T-cell (primary cell): Measurements from ENCODE around the gene PSAP. TPM values are rescaled to one million over a fixed set of nuclear protein-coding genes. Genes with fewer than 3 reads are reported as not detected.
A peak's percentile ranks its signal among the peaks of the same experiment; 100 is the strongest.

Source experiments
- ATAC-seq, 4 experiments: fragments of 200-7000 bp in 3 of 4; fragments of 150-1000 bp in 1 of 4; cut with Tn5 transposase; replicated peaks in 1 of 4; 1 replicate in 3 of 4; 2 replicates in 1 of 4; pipeline ENCODE4 v1.10.0; 2021; ENCODE audit warnings: moderate library complexity in 3 of 4, mild to moderate bottlenecking in 2 of 4, moderate number of reproducible peaks in 1 of 4
- CTCF ChIA-PET, 2 donors: fragments of 300-600 bp; sonication (Branson Sonifier 250); formaldehyde crosslinking; loops; one replicate each; lab custom pipeline; 2022; ENCODE audit warnings: antibody characterized with exemption in 2 of 2; lab: Charles Lee
- POLR2A ChIA-PET, 2 donors: fragments of 300-600 bp; sonication (Branson Sonifier 250); formaldehyde crosslinking; loops; one replicate each; lab custom pipeline; 2022; ENCODE audit warnings: antibody characterized with exemption in 2 of 2; lab: Charles Lee
- DNase-seq, 35 experiments: peaks; one replicate each; pipeline versions ENCODE4 v3.0.0 to v3.0.0-alpha.2; 2013 to 2023
- H3K27ac ChIP-seq: one replicate; pipeline ENCODE4 v1.5.1; 2013; ENCODE audit warnings: low read length
- H3K27me3 ChIP-seq, 2 experiments: replicated peaks in 1 of 2; 1 replicate in 1 of 2; 2 replicates in 1 of 2; pipeline versions ENCODE4 v1.6.1 to v1.7.0; 2013; ENCODE audit warnings: low read length in 1 of 2, mixed read lengths in 1 of 2; ENCODE audit not compliant: control insufficient read depth in 2 of 2, insufficient read depth in 2 of 2; ENCODE audit errors: extremely low read depth in 1 of 2
- H3K36me3 ChIP-seq, 2 donors: 1 replicate in 1 of 2; 2 replicates in 1 of 2; pipeline versions ENCODE4 v1.6.1 to v1.7.0; 2013; ENCODE audit warnings: low read length in 1 of 2; ENCODE audit not compliant: control insufficient read depth in 2 of 2, insufficient read depth in 1 of 2; ENCODE audit errors: extremely low read depth in 1 of 2
- H3K4me1 ChIP-seq, 2 experiments: 1 replicate in 1 of 2; 2 replicates in 1 of 2; pipeline versions ENCODE4 v1.6.1 to v1.7.0; 2013; ENCODE audit warnings: low read length in 2 of 2, mixed read lengths in 1 of 2; ENCODE audit not compliant: insufficient read depth in 2 of 2, control insufficient read depth in 1 of 2; ENCODE audit errors: extremely low read depth in 1 of 2
- H3K4me3 ChIP-seq, 2 donors: 1 replicate in 1 of 2; 2 replicates in 1 of 2; pipeline versions ENCODE4 v1.5.1 to v1.7.0; 2013; ENCODE audit warnings: mild to moderate bottlenecking in 2 of 2, low read length in 1 of 2, moderate library complexity in 1 of 2; ENCODE audit not compliant: control insufficient read depth in 1 of 2; ENCODE audit errors: extremely low read depth in 1 of 2
- H3K9me3 ChIP-seq: 2 replicates; pipeline ENCODE4 v1.7.0; 2013
- H3K27ac Mint-ChIP-seq, 2 donors: one replicate each; pipeline ENCODE4 v1.8.0; 2020 to 2021; ENCODE audit warnings: mild to moderate bottlenecking in 2 of 2, mixed read lengths in 2 of 2
- H3K27me3 Mint-ChIP-seq, 2 donors: one replicate each; pipeline ENCODE4 v1.8.0; 2021 to 2022; ENCODE audit warnings: mixed read lengths in 2 of 2
- H3K36me3 Mint-ChIP-seq: one replicate; pipeline ENCODE4 v1.8.0; 2021; ENCODE audit warnings: mixed read lengths
- H3K4me1 Mint-ChIP-seq, 3 donors: one replicate each; pipeline ENCODE4 v1.8.0; 2020 to 2022; ENCODE audit warnings: mixed read lengths in 3 of 3, mild to moderate bottlenecking in 1 of 3
- H3K4me3 Mint-ChIP-seq, 3 donors: one replicate each; pipeline ENCODE4 v1.8.0; 2020 to 2022; ENCODE audit warnings: mild to moderate bottlenecking in 3 of 3, mixed read lengths in 3 of 3, moderate library complexity in 3 of 3
- H3K9me3 Mint-ChIP-seq, 3 donors: one replicate each; pipeline ENCODE4 v1.8.0; 2020 to 2022; ENCODE audit warnings: mixed read lengths in 3 of 3
- WGBS: methylation state at CpG from one replicate; pipeline ENCODE4 v1.1.5; 2013; ENCODE audit warnings: missing lambda C conversion rate; ENCODE audit not compliant: insufficient coverage; 5-methylcytosine and 5-hydroxymethylcytosine counted together
- total RNA-seq, 35 experiments: library from RNA in 6 of 35; stranded (reverse) in 6 of 35; fragments of 120-200 nt in 1 of 35; gene quantifications; one replicate each; pipeline versions ENCODE4 v1.2.1 to v1.2.4 and lab custom pipeline; 2013 to 2026

The PSAP gene
- total RNA-seq, 5 donors from 2014 or later (not counting 1 experiment from before 2014, with no cell fraction given), result 155 to 208 (median 190) TPM

DNA sequence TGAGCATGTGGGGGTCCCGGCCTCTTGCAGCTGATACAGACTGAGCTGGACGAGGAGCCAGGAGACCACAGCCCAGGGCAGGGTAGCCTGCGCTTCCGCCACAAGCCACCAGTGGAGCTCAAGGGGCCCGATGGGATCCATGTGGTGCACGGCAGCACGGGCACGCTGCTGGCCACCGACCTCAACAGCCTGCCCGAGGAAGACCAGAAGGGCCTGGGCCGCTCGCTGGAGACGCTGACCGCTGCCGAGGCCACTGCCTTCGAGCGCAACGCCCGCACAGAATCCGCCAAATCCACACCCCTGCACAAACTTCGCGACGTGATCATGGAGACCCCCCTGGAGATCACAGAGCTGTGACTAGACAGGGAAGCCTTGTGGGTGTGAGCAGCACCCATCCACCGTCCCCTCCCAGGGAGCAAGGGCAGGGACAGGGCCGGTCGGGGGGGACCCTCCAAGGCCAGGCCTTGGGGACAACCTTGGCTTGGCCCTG lies 36.1 kb downstream of the PSAP start:
- Mint-ChIP-seq H3K27me3 (no peaks in the 10 kb centered on the region), H3K9me3 (no peaks in the 10 kb centered on the region), H3K4me1 (no peaks in the 10 kb centered on the region), H3K27ac (no peak overlapping the region), H3K4me3 (no peak overlapping the region), H3K36me3 (peaks cover 40% of the 10 kb centered on the region)
- Histone ChIP-seq H3K9me3 (no peaks in the 10 kb centered on the region), H3K27me3 (peaks cover 0 to under 1% of the 10 kb centered on the region in 2 experiments), H3K27ac (no peak overlapping the region), H3K4me3 (no peak overlapping the region), H3K36me3 (peaks cover 13 to 48% of the 10 kb centered on the region in 2 donors), H3K4me1 (peaks cover 0 to 7% of the 10 kb centered on the region in 2 experiments)
- 95% methylated on average over 21 of the region's 26 CpGs for WGBS
- DNase-seq, result no peak
- ChIA-PET CTCF (interaction anchor here in 1 of 2 donors (0.8 kb wide), 1 partner anchor 29 kb away, joined by 4 read pairs; no protein-coding TSS in a partner anchor), POLR2A (interaction anchor here in 1 of 2 donors (0.6 kb wide), 1 partner anchor 492 kb away, joined by 3 read pairs; no protein-coding TSS in a partner anchor)
- no peak for ATAC-seq

DNA sequence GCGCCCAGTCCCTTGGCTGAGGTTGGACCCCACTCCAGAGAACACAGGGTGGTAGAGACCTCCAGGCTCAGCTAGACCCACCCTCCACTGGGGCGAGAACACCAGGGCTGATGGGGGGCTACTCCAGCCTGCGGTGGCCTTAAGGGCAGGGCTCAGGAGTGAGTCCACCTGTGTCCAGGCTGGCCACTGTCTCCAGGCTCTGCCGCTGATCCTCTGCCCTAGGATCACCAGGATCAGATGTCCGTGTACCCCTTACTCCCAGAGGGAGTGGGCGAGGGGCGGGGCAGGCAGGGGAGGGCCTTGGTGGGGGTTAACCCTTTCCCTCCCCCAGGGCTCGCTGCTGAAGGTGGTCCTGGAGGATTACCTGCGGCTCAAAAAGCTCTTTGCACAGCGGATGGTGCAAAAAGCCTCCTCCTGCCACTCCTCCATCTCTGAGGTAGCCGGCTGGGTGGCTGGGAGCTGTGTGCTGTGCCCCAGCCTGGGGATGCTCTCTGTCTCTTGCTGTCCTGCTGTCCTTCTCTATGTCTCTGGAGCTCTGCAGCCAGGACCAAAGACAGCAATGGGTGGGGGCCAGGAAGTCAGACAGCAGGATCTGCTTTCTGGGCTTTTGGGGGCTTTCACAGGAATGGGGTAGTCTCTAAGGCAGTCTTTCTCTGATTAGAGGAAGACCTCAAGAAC lies 38.0 kb downstream of the PSAP start:
- Histone ChIP-seq H3K27me3 (peaks cover 0 to 3% of the 10 kb centered on the region in 2 experiments), H3K36me3 (peaks cover 14 to 29% of the 10 kb centered on the region in 2 donors), H3K4me3 (no peak overlapping the region), H3K9me3 (no peaks in the 10 kb centered on the region), H3K27ac (no peak overlapping the region), H3K4me1 (peaks cover 0 to 7% of the 10 kb centered on the region in 2 experiments)
- 100% methylated on average over 3 of the region's 11 CpGs for WGBS
- no peak for ATAC-seq
- no peak overlapping the region for H3K4me3 Mint-ChIP-seq
- no peak for DNase-seq
- no peak overlapping the region for H3K27ac Mint-ChIP-seq
- ChIA-PET POLR2A (no interaction called here), CTCF (interaction anchor here (0.8 to 0.9 kb wide), 2 partner anchors 34 to 435 kb away, joined by 3 to 4 read pairs; no protein-coding TSS in a partner anchor)
- no peaks in the 10 kb centered on the region for H3K4me1 Mint-ChIP-seq
- H3K27me3 Mint-ChIP-seq, result no peaks in the 10 kb centered on the region
- H3K9me3 Mint-ChIP-seq, result no peaks in the 10 kb centered on the region
- H3K36me3 Mint-ChIP-seq, result peaks cover 22% of the 10 kb centered on the region

GRCh38 chr10:71812016-71812912 lies 38.8 kb downstream of the PSAP start:
- CTCF ChIA-PET, result interaction anchor here (0.6 to 1.2 kb wide), 9 partner anchors 33 to 563 kb away, joined by 3 to 10 read pairs (median 4); no protein-coding TSS in a partner anchor
- Mint-ChIP-seq H3K4me3 (no peak overlapping the region), H3K27me3 (no peaks in the 10 kb centered on the region), H3K4me1 (no peaks in the 10 kb centered on the region), H3K36me3 (peaks cover 15% of the 10 kb centered on the region), H3K27ac (no peak overlapping the region), H3K9me3 (no peaks in the 10 kb centered on the region)
- H3K27me3 ChIP-seq, result peaks cover 0 to 3% of the 10 kb centered on the region in 2 experiments
- H3K36me3 ChIP-seq, result peaks cover 14 to 21% of the 10 kb centered on the region in 2 donors
- peaks cover 0 to 7% of the 10 kb centered on the region in 2 experiments for H3K4me1 ChIP-seq
- H3K27ac ChIP-seq, result no peak overlapping the region
- no peaks in the 10 kb centered on the region for H3K9me3 ChIP-seq
- WGBS, result 90% methylated on average over 12 of the region's 22 CpGs
- POLR2A ChIA-PET, result no interaction called here
- no peak overlapping the region for H3K4me3 ChIP-seq
- ATAC-seq, result peak; percentile 88 to 96 (median 94)
- peak; percentile 35 to 88 (median 74) for DNase-seq

DNA sequence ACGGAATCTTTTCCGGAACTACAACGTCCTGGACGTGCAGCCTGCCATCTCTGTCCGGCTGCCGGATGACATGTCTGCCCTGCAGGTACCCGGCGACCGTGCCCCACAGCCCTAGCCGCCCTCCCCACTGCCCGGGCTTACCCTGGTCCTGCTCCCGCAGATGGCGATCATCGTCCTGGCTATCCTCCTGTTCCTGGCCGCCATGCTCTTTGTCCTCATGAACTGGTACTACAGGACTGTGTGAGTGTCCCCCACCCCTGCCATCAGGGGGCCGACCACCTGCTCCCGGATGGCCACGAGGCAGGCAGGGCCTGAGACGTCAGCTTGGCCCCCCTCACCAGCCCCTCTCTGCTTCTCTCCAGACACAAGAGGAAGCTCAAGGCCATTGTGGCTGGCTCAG lies 39.7 kb downstream of the PSAP start:
- CTCF ChIA-PET, result interaction anchor here (0.5 to 1.2 kb wide), 9 partner anchors 15 to 1154 kb away, joined by 3 to 7 read pairs (median 5); no protein-coding TSS in a partner anchor
- H3K36me3 ChIP-seq, result peaks cover 12 to 14% of the 10 kb centered on the region in 2 donors
- Mint-ChIP-seq H3K27me3 (no peaks in the 10 kb centered on the region), H3K27ac (no peak overlapping the region), H3K36me3 (peaks cover 8% of the 10 kb centered on the region), H3K4me3 (no peak overlapping the region), H3K9me3 (no peaks in the 10 kb centered on the region), H3K4me1 (no peaks in the 10 kb centered on the region)
- POLR2A ChIA-PET, result interaction anchor here in 1 of 2 donors (0.6 to 0.7 kb wide), 2 partner anchors 412 to 496 kb away, joined by 5 to 11 read pairs; no protein-coding TSS in a partner anchor
- peaks cover 0 to 7% of the 10 kb centered on the region in 2 experiments for H3K4me1 ChIP-seq
- no peaks in the 10 kb centered on the region for H3K9me3 ChIP-seq
- H3K27me3 ChIP-seq, result peaks cover 0 to 3% of the 10 kb centered on the region in 2 experiments
- no peak for DNase-seq
- no peak overlapping the region for H3K4me3 ChIP-seq
- WGBS, result 83% methylated on average over 17 of the region's 19 CpGs
- ATAC-seq, result no peak
- H3K27ac ChIP-seq, result no peak overlapping the region

- Mint-ChIP-seq H3K4me1 (no peaks in the 10 kb centered on the region), H3K27me3 (no peaks in the 10 kb centered on the region), H3K4me3 (no peak overlapping the region), H3K9me3 (no peaks in the 10 kb centered on the region), H3K36me3 (no peaks in the 10 kb centered on the region), H3K27ac (no peak overlapping the region)
- DNase-seq (no peak), ATAC-seq (no peak)
- H3K4me1 ChIP-seq, result peaks cover 0 to 7% of the 10 kb centered on the region in 2 experiments
- CTCF ChIA-PET, result interaction anchor here in 1 of 2 donors (0.7 kb wide), 2 partner anchors 323 to 490 kb away, joined by 3 read pairs; no protein-coding TSS in a partner anchor
- peaks cover 6 to 7% of the 10 kb centered on the region in 2 donors for H3K36me3 ChIP-seq
- POLR2A ChIA-PET, result no interaction called here
- no peaks in the 10 kb centered on the region for H3K9me3 ChIP-seq
- no CpG with 5 or more reads among the region's 13 CpGs for WGBS
- no peak overlapping the region for H3K4me3 ChIP-seq
- no peak overlapping the region for H3K27ac ChIP-seq
- peaks cover 0 to 3% of the 10 kb centered on the region in 2 experiments for H3K27me3 ChIP-seq
Measured at GRCh38 chr10:71810048-71810750, 40.9 kb downstream of the PSAP start.
